ENCODE measurements around the gene AIFM3.

Gene AIFM3

GRCh38 chr22:21029486-21030025 lies 62.5 kb downstream of the AIFM3 start:
- DNase-seq = no peak

DNA sequence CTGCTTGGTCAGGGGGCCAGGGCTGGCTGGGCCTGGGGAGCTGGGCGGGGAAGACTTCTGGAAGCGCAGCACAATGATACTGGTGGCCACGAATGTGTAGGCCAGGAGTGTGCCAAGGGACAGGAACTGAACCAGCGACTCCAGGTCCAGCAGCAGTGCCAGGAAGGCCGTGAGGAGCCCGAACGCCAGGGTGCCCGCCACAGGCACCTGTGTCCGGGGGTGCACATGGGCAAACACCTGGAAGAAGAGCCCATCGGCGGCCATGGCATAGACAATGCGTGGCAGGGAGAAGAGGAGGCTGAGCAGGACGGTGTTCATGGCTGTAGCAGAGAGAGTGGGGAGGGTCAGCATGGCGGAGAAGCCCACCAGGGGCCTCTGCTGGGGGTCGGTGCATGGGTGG lies 63.0 kb downstream of the AIFM3 start:
- no peak for DNase-seq
